Measurements from ENCODE around the gene PLA1A. TPM values are rescaled to one million over a fixed set of nuclear protein-coding genes. Genes with fewer than 3 reads are reported as not detected.

The PLA1A gene
- total RNA-seq, 1 experiment from 2014 or later: not detected

DNA sequence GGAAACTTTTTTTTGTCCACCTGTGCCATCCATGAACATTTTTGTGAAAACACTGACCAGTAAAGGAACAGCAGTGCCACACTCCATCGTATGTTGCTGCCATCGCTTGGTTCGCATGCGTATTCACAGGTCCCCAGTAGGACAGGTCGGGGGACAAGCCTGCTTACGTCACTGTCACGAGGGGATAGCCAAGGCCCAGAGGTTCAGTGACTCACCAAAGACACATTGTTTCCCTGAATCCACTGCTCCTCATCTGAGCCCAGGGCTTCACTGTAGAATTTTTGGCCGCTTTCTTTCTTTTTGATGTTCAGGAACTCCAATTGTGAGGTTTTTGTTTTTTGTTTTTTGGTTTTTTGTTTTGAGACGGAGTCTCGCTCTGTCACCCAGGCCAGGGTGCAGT lies 12.5 kb upstream of the PLA1A start:
- no TSS peak for BruUV-seq (replicated peaks)
- POLR2A ChIA-PET (ENCODE audit: low non-redundant PET): no interaction called here
- Histone ChIP-seq H3K36me3 (ENCODE audit: insufficient read depth, low read length, poor library complexity, severe bottlenecking) (no peaks in the 10 kb centered on the region), H3K4me1 (ENCODE audit: insufficient read depth, low read length, poor library complexity, severe bottlenecking) (no peaks in the 10 kb centered on the region), H3K9me3 (ENCODE audit: low read depth, low read length, poor library complexity, severe bottlenecking) (no peaks in the 10 kb centered on the region), H3K27ac (ENCODE audit: low read depth, low read length, poor library complexity, severe bottlenecking) (no peak overlapping the region), H3K27me3 (replicated peaks; ENCODE audit: insufficient read depth, low read depth, low read length, poor library complexity) (no peaks in the 10 kb centered on the region), H3K4me3 (ENCODE audit: low read depth, low read length, poor library complexity, severe bottlenecking) (no peak overlapping the region)
- CTCF ChIA-PET: no interaction called here
- TF ChIP-seq, protein P1, sequence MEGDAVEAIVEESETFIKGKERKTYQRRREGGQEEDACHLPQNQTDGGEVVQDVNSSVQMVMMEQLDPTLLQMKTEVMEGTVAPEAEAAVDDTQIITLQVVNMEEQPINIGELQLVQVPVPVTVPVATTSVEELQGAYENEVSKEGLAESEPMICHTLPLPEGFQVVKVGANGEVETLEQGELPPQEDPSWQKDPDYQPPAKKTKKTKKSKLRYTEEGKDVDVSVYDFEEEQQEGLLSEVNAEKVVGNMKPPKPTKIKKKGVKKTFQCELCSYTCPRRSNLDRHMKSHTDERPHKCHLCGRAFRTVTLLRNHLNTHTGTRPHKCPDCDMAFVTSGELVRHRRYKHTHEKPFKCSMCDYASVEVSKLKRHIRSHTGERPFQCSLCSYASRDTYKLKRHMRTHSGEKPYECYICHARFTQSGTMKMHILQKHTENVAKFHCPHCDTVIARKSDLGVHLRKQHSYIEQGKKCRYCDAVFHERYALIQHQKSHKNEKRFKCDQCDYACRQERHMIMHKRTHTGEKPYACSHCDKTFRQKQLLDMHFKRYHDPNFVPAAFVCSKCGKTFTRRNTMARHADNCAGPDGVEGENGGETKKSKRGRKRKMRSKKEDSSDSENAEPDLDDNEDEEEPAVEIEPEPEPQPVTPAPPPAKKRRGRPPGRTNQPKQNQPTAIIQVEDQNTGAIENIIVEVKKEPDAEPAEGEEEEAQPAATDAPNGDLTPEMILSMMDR (conservative IDR thresholded peaks at IDR 0.05; ENCODE audit: low read depth, low read length): no peak
- TF ChIP-seq EZH2 (IDR thresholded peaks at IDR 0.05; ENCODE audit: borderline replicate concordance, low read depth, low read length, poor library complexity, severe bottlenecking): no peak
- DNase-seq (ENCODE audit: low spot score): no peak
- intact Hi-C loops (cut with micrococcal nuclease; ENCODE audit: unreplicated experiment): no loop called here

DNA sequence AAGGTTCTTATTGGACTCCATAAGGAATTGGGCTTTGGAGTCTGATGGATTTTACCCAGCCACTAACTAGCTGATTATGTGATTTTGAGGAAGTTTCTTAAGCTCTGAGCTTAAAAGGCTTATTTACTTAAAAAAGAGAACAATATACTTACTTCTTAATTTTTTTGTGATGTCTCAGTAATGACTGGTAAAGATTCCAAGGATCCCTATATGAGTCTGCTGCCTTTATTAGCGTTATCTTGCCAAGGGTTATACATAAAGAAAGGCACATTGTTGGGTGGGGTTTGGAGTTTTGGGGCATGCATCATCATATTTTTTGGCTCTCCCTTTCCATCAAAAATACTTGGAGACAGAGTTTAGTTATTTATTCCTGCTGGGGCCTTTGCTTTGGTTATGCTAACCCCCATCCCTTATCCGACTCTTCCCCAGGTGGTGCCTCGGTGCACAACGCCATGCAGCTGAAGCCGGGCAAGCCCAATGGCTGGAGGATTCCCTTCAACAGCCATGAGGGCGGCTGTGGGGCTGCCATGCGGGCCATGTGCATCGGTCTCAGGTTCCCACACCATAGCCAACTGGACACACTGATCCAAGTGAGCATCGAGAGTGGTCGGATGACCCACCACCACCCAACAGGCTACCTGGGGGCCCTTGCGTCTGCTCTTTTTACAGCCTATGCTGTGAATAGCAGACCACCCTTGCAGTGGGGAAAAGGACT lies 11.7 kb upstream of the PLA1A start:
- intact Hi-C loops (cut with micrococcal nuclease; ENCODE audit: unreplicated experiment): no loop called here
- no peaks in the 10 kb centered on the region for H3K36me3 ChIP-seq (ENCODE audit: insufficient read depth, low read length, poor library complexity, severe bottlenecking)
- CTCF ChIA-PET: no interaction called here
- TF ChIP-seq EZH2 (IDR thresholded peaks at IDR 0.05; ENCODE audit: borderline replicate concordance, low read depth, low read length, poor library complexity, severe bottlenecking): no peak
- TF ChIP-seq, protein P1 (conservative IDR thresholded peaks at IDR 0.05; ENCODE audit: low read depth, low read length): no peak
- no peak for DNase-seq (ENCODE audit: low spot score)
- H3K9me3 ChIP-seq (ENCODE audit: low read depth, low read length, poor library complexity, severe bottlenecking): no peaks in the 10 kb centered on the region
- H3K4me3 ChIP-seq (ENCODE audit: low read depth, low read length, poor library complexity, severe bottlenecking): no peak overlapping the region
- POLR2A ChIA-PET (ENCODE audit: low non-redundant PET): no interaction called here
- no TSS peak for BruUV-seq (replicated peaks)
- H3K27me3 ChIP-seq (replicated peaks; ENCODE audit: insufficient read depth, low read depth, low read length, poor library complexity): no peaks in the 10 kb centered on the region
- H3K27ac ChIP-seq (ENCODE audit: low read depth, low read length, poor library complexity, severe bottlenecking): no peak overlapping the region
- H3K4me1 ChIP-seq (ENCODE audit: insufficient read depth, low read length, poor library complexity, severe bottlenecking): no peaks in the 10 kb centered on the region

DNA sequence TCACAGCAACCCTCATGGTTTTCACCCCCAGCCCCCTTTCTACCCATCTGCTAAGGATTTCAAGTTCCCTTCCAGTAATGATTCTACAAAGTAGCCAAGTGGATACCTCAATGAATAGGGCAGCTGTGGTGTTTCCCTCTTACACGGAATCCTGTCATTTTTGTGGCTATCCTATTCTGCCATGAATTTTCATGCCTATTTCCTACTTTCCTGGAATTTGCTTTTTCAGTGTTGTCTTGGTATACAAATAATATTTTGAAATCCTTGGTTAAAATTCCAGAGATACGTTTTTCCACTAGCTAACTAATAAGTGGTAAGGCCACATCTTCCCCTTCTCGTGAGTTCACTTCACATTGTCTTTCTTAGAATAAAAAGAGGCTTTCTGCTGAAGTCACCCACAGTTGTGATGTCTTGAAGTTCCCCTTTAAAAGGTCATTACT lies 10.9 kb upstream of the PLA1A start:
- Histone ChIP-seq H3K27ac (ENCODE audit: low read depth, low read length, poor library complexity, severe bottlenecking) (no peak overlapping the region), H3K27me3 (replicated peaks; ENCODE audit: insufficient read depth, low read depth, low read length, poor library complexity) (no peaks in the 10 kb centered on the region), H3K9me3 (ENCODE audit: low read depth, low read length, poor library complexity, severe bottlenecking) (no peaks in the 10 kb centered on the region), H3K4me3 (ENCODE audit: low read depth, low read length, poor library complexity, severe bottlenecking) (no peak overlapping the region), H3K4me1 (ENCODE audit: insufficient read depth, low read length, poor library complexity, severe bottlenecking) (no peaks in the 10 kb centered on the region), H3K36me3 (ENCODE audit: insufficient read depth, low read length, poor library complexity, severe bottlenecking) (no peaks in the 10 kb centered on the region)
- intact Hi-C loops (cut with micrococcal nuclease; ENCODE audit: unreplicated experiment): no loop called here
- no TSS peak for BruUV-seq (replicated peaks)
- DNase-seq (ENCODE audit: low spot score): no peak
- TF ChIP-seq, protein P1 (conservative IDR thresholded peaks at IDR 0.05; ENCODE audit: low read depth, low read length): no peak
- TF ChIP-seq EZH2 (IDR thresholded peaks at IDR 0.05; ENCODE audit: borderline replicate concordance, low read depth, low read length, poor library complexity, severe bottlenecking): no peak
- POLR2A ChIA-PET (ENCODE audit: low non-redundant PET): no interaction called here
- CTCF ChIA-PET: no interaction called here

Data from A673 (cell line).